HFF-Myc (cell line): ENCODE measurements around the gene BIRC6.
"Not testable (repeated sequence)": the region's sequence is repeated elsewhere in the genome, so short reads cannot be mapped to it uniquely, and the experiment has no call there.

Experiments
- DNase-seq: peaks from one replicate; pipeline ENCODE4 v3.0.0-alpha.2; 2011; ENCODE audit warnings: low read depth; ENCODE audit errors: extremely low read depth
- H3K4me3 ChIP-seq: replicated peaks from 2 replicates; pipeline ENCODE4 v1.5.1; 2011; ENCODE audit warnings: low read depth, mild to moderate bottlenecking, control low read depth, low read length
- TF ChIP-seq, protein P1 (sequence below): IDR thresholded peaks from 2 replicates; pipeline ENCODE4 v1.5.1; 2012; ENCODE audit warnings: mild to moderate bottlenecking, low read depth, low read length, control low read depth; ENCODE audit errors: missing control alignments

The BIRC6 gene

DNA sequence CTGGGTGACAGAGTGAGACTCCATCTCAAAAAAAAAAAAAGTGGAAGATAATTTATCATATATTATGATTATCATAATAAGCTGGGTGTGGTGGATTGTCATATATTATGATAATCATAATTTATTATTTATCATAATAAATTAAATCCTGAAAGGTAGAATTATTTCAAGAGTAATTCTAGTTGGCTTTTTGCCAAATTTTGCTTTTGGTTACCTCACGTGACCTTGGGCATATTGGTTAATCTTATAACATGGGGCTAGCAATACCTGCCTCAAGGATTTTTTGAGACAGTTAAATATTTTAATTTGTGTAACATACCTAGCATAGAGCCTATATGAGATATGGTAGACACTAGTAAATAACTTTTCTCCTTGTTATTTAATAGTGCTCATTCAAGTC is 159.7 kb downstream of the BIRC6 start:
- no peak for DNase-seq
- TF ChIP-seq, protein P1, sequence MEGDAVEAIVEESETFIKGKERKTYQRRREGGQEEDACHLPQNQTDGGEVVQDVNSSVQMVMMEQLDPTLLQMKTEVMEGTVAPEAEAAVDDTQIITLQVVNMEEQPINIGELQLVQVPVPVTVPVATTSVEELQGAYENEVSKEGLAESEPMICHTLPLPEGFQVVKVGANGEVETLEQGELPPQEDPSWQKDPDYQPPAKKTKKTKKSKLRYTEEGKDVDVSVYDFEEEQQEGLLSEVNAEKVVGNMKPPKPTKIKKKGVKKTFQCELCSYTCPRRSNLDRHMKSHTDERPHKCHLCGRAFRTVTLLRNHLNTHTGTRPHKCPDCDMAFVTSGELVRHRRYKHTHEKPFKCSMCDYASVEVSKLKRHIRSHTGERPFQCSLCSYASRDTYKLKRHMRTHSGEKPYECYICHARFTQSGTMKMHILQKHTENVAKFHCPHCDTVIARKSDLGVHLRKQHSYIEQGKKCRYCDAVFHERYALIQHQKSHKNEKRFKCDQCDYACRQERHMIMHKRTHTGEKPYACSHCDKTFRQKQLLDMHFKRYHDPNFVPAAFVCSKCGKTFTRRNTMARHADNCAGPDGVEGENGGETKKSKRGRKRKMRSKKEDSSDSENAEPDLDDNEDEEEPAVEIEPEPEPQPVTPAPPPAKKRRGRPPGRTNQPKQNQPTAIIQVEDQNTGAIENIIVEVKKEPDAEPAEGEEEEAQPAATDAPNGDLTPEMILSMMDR: no peak
- no peak overlapping the region for H3K4me3 ChIP-seq

DNA sequence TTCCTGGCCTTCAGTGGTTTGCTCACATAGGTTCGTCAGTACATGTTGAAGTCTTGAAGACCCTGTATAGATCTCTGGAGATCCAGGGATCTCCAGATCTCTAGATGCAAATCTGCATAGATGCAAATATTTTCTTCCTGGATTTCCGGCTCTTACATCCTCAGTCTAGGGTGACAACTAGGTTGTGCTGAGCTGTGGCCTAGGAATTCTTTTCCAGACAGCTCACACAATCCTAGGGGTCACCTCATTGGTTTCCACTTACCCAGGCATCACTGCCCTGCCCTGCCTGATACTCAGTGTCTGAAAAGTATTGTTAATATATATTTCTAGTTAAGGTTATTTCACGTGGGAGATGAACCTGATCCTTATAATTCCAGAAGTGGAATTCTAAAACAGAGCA is 165.9 kb downstream of the BIRC6 start:
- DNase-seq: no peak
- no peak overlapping the region for H3K4me3 ChIP-seq
- TF ChIP-seq, protein P1: no peak

DNA sequence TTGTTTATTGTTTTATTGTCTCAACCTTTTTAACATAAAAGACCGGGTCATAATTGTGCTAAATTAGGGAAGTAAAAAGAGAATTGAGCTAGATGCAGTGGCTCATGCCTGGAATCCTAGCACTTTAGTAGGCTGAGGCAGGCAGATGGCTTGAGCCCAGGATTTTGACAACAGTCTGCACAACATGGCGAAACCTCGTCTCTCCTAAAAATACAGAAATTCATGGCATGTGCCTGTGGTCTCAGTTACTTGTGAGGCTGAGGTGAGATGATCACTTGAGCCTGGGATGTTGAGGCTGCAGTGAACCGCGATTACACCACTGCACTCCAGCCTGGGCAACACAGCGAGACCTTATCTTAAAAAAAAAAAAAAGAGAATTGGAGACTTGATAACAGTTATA is 166.9 kb downstream of the BIRC6 start:
- no peak overlapping the region for H3K4me3 ChIP-seq
- DNase-seq: no peak
- TF ChIP-seq, protein P1: no peak

DNA sequence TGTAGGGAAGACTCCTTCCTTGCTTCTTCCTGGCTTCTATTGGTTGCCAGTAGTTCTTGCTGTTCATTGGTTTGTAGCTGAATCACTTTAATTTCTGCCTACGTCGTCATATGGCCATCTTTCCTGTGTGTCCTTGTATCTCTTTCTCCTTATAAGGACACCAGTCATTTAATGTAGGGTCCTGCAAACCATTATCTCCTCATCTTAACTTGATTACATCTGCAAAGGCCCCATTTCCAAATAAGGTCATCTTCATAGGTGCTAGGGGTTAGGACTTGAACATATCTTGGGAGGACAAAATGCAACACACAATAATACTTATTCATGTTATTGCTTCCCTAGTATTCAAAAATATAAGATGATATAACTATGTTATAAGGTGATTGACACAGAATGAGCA is 175.5 kb downstream of the BIRC6 start:
- no peak overlapping the region for H3K4me3 ChIP-seq
- TF ChIP-seq, protein P1: no peak
- no peak for DNase-seq

DNA sequence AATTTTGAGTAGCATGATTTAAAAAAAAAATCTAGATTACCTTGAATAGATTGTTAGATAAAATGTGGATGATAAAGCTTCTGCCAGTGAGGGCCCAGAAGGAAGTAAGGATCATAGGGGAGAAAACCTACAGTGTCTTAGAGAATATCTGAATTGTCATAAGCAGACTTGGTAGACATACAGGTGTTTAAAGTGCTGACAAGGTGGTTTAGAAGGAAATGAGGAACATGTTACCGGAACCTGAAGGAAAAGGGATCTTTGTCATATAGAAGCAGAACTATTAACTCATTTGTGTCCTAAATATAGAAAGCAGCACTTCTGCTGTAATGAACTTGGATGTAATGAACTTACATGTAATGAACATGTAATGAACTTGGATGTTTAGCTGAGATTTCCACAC is 176.1 kb downstream of the BIRC6 start:
- TF ChIP-seq, protein P1: no peak
- H3K4me3 ChIP-seq: no peak overlapping the region
- DNase-seq: no peak

DNA sequence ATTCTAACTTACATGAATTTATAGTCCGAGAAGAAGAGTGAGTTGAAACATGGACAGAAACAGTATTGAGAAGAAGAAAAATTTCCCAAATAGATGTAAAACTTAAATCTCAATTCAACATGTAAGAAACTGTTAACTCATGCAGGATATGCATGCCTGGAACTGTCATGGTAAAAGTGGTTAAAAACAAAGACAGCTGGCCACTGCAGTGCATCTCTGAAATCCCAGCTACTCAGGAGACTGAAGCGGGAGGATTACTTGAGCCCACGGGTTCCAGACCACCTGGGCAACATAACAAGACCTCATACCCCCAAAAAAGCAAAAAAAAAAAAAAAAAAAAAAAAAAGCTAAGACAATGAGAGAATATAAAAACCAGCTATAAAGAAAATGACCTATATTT is 178.0 kb downstream of the BIRC6 start:
- TF ChIP-seq, protein P1: no peak
- no peak overlapping the region for H3K4me3 ChIP-seq
- no peak for DNase-seq

DNA sequence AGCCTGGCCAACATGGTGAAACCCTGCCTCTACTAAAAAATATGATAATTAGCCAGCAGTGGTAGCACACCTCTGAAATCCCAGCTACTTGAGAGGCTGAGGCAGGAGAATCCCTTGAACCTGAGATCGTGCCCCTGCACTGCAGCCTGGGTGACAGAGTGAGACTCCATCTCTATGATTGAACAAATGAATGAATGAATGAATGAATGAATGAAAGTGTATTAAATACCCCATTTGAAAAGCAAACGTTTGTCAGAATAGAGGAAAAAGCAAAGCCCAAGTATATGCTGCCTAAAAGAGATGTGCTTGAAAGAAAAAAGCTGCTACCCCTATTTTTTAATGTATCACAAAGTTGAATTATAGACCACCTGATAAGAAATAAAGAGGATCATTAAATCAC is 181.9 kb downstream of the BIRC6 start:
- no peak overlapping the region for H3K4me3 ChIP-seq
- TF ChIP-seq, protein P1: no peak
- DNase-seq: no peak

DNA sequence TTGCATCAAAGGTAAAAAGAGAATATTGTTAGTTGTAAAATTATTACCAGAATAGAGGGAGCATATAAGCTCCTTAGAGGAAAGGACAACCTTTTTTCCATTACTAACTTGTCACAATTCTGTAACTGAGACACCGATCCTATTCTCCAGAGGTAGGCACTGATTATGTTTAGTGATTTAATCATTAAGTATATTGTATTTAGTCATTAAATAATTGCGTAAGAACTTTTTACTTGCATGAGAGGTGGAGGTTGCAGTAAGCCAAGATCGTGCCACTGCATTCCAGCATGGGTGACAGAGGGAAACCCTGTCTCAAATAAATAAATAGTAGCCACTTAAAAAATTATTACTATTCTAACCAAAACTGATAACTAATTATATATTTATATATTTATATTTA is 195.7 kb downstream of the BIRC6 start:
- not testable (repeated sequence) for H3K4me3 ChIP-seq, DNase-seq
